ENCODE data around the gene MARCHF6. TPM values are rescaled to one million over a fixed set of nuclear protein-coding genes. Genes with fewer than 3 reads are reported as not detected.
"Not testable (repeated sequence)": the region's sequence is repeated elsewhere in the genome, so short reads cannot be mapped to it uniquely, and the experiment has no call there.

MARCHF6 gene
- total and polyA plus RNA-seq, 2 donors (not counting 1 experiment from before 2014, with no cell fraction given) = 69.0 to 201 TPM

DNA sequence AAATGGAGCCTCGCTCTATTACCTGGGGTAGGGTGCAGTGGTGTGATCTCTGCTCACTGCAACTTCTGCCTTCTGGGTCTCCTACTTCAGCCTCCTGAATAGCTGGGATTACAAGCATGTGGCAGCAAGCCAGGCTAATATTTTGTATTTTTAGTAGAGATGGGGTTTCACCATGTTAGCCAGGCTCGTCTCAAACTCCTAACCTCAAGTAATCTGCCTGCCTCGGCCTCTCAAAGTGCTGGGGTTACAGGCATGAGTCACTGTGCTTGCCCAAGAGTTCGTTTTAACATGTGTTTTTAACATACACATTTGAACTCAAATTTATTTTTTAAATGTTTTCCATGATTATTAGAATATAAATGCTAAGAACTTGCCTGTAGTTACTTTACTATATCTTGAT lies 34.2 kb downstream of the MARCHF6 start:
- H3K4me2 ChIP-seq (replicated peaks; ENCODE audit: low read depth, low read length, poor library complexity, severe bottlenecking) = no peak overlapping the region
- 90% methylated on average over 2 of the region's 4 CpGs for WGBS (ENCODE audit: insufficient coverage)
- no peak overlapping the region for H3K4me3 ChIP-seq (ENCODE audit: control extremely low read depth in 1 of 5, extremely low read depth in 1 of 5, insufficient read depth in 1 of 5, low read depth in 2 of 5, low read length in 4 of 5)
- no peaks in the 10 kb centered on the region for H3K27me3 Mint-ChIP-seq
- intact Hi-C loops (cut with micrococcal nuclease) = no loop called here
- peaks cover 19% of the 10 kb centered on the region for H3K79me2 ChIP-seq (ENCODE audit: control insufficient read depth, insufficient read depth, low read length)
- no peak overlapping the region for H3K9ac ChIP-seq (ENCODE audit: low read length)
- ChIA-PET CTCF (no interaction called here), POLR2A (no interaction called here)
- H3K36me3 ChIP-seq (replicated peaks in 1 of 2; ENCODE audit: control extremely low read depth in 1 of 2, control insufficient read depth in 1 of 2, extremely low read depth in 1 of 2, insufficient read depth in 2 of 2, low read length in 1 of 2) = peaks cover 4 to 75% of the 10 kb centered on the region in 2 experiments
- no peak overlapping the region for H3K27ac ChIP-seq (ENCODE audit: low read length in 2 of 2)
- no peaks in the 10 kb centered on the region for H3K9me3 Mint-ChIP-seq (ENCODE audit: insufficient read depth)
- H3K9me3 ChIP-seq (ENCODE audit: control extremely low read depth in 1 of 3, control insufficient read depth in 2 of 3, insufficient read depth in 1 of 3, low read length in 2 of 3) = no peaks in the 10 kb centered on the region
- no peak overlapping the region for H2AFZ ChIP-seq (ENCODE audit: insufficient read depth, low read depth, low read length, poor library complexity, severe bottlenecking)
- H3K27me3 ChIP-seq (replicated peaks in 1 of 4; ENCODE audit: control extremely low read depth in 1 of 4, control insufficient read depth in 3 of 4, insufficient read depth in 4 of 4, low read length in 3 of 4) = no peaks in the 10 kb centered on the region
- H3K4me1 ChIP-seq (ENCODE audit: control insufficient read depth in 2 of 2, insufficient read depth in 2 of 2, low read length in 2 of 2) = no peaks in the 10 kb centered on the region
- TF ChIP-seq EZH2 (IDR thresholded peaks at IDR 0.05; ENCODE audit: borderline replicate concordance, insufficient read depth, low read depth, low read length, poor library complexity, severe bottlenecking) (no peak), CTCF (IDR thresholded peaks at IDR 0.05) (no peak)
- no peaks in the 10 kb centered on the region for H3K4me1 Mint-ChIP-seq
- H3K27ac Mint-ChIP-seq = no peak overlapping the region
- DNase-seq (no peak), ATAC-seq (ENCODE audit: low read depth) (no peak)
- peaks cover 61% of the 10 kb centered on the region for H4K20me1 ChIP-seq (ENCODE audit: control insufficient read depth, insufficient read depth, low read length, poor library complexity, severe bottlenecking)
- no peak overlapping the region for H3K4me3 Mint-ChIP-seq

GRCh38 chr5:10391130-10391529 lies 37.6 kb downstream of the MARCHF6 start:
- no peak overlapping the region for H3K27ac ChIP-seq (ENCODE audit: low read length in 2 of 2)
- intact Hi-C loops (cut with micrococcal nuclease) = no loop called here
- H3K27me3 ChIP-seq (replicated peaks in 1 of 4; ENCODE audit: control extremely low read depth in 1 of 4, control insufficient read depth in 3 of 4, insufficient read depth in 4 of 4, low read length in 3 of 4) = no peaks in the 10 kb centered on the region
- no peak overlapping the region for H3K9ac ChIP-seq (ENCODE audit: low read length)
- POLR2A ChIA-PET = no interaction called here
- no peaks in the 10 kb centered on the region for H3K4me1 ChIP-seq (ENCODE audit: control insufficient read depth in 2 of 2, insufficient read depth in 2 of 2, low read length in 2 of 2)
- H2AFZ ChIP-seq (ENCODE audit: insufficient read depth, low read depth, low read length, poor library complexity, severe bottlenecking) = no peak overlapping the region
- peaks cover 37% of the 10 kb centered on the region for H4K20me1 ChIP-seq (ENCODE audit: control insufficient read depth, insufficient read depth, low read length, poor library complexity, severe bottlenecking)
- H3K27me3 Mint-ChIP-seq = no peaks in the 10 kb centered on the region
- DNase-seq (no peak), ATAC-seq (ENCODE audit: low read depth) (no peak)
- H3K4me1 Mint-ChIP-seq = no peaks in the 10 kb centered on the region
- H3K36me3 ChIP-seq (replicated peaks in 1 of 2; ENCODE audit: control extremely low read depth in 1 of 2, control insufficient read depth in 1 of 2, extremely low read depth in 1 of 2, insufficient read depth in 2 of 2, low read length in 1 of 2) = peaks cover 6 to 78% of the 10 kb centered on the region in 2 experiments
- no peak overlapping the region for H3K27ac Mint-ChIP-seq
- H3K4me2 ChIP-seq (replicated peaks; ENCODE audit: low read depth, low read length, poor library complexity, severe bottlenecking) = no peak overlapping the region
- no peak overlapping the region for H3K4me3 ChIP-seq (ENCODE audit: control extremely low read depth in 1 of 5, extremely low read depth in 1 of 5, insufficient read depth in 1 of 5, low read depth in 2 of 5, low read length in 4 of 5)
- CTCF ChIA-PET = no interaction called here
- TF ChIP-seq EZH2 (IDR thresholded peaks at IDR 0.05; ENCODE audit: borderline replicate concordance, insufficient read depth, low read depth, low read length, poor library complexity, severe bottlenecking) (no peak), CTCF (IDR thresholded peaks at IDR 0.05) (no peak)
- H3K79me2 ChIP-seq (ENCODE audit: control insufficient read depth, insufficient read depth, low read length) = peaks cover 12% of the 10 kb centered on the region
- H3K9me3 ChIP-seq (ENCODE audit: control extremely low read depth in 1 of 3, control insufficient read depth in 2 of 3, insufficient read depth in 1 of 3, low read length in 2 of 3) = no peaks in the 10 kb centered on the region
- no peaks in the 10 kb centered on the region for H3K9me3 Mint-ChIP-seq (ENCODE audit: insufficient read depth)
- WGBS (ENCODE audit: insufficient coverage) = 80% methylated on average over 1 of the region's 1 CpG
- no peak overlapping the region for H3K4me3 Mint-ChIP-seq

DNA sequence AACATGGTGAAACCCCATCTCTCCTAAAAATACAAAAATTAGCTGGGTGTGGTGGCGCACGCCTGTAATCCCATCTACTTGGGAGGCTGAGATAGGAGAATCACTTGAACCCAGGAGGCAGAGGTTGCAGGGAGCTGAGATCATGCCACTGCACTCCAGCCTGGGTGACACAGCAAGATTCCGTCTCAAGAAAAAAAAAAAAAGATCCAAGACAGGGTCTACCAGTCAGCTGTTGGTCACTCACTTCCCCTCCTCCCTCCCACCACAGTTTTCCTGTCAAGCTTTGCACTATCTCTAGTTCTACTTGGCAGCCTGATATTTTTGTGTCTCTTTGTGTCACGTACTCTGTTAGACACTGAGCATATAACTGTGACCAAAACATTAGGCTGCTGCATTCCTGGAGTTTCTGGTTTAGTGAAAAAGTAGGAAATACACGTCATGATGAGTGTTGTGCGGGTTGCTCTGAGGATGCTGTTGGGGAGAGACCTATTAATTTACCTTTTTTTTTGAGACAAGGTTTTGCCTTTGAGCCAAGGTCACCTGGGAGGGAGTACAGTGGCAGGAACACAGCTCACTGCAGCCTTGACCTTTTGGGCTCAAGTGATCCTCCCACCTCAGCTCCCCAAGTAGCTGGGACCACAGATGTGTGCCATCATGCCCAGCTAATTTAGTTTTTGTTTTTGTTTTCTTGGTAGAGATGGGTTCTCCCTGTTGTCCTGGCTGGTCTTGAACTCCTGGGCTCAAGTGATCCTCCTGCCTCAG lies 39.3 kb downstream of the MARCHF6 start:
- intact Hi-C loops (cut with micrococcal nuclease); H3K27ac ChIP-seq (ENCODE audit: low read length in 2 of 2); H3K4me3 Mint-ChIP-seq; H3K4me2 ChIP-seq (replicated peaks; ENCODE audit: low read depth, low read length, poor library complexity, severe bottlenecking); H3K4me3 ChIP-seq (ENCODE audit: control extremely low read depth in 1 of 5, extremely low read depth in 1 of 5, insufficient read depth in 1 of 5, low read depth in 2 of 5, low read length in 4 of 5); CTCF ChIA-PET; H3K27me3 Mint-ChIP-seq; H2AFZ ChIP-seq (ENCODE audit: insufficient read depth, low read depth, low read length, poor library complexity, severe bottlenecking); ATAC-seq (ENCODE audit: low read depth); H3K4me1 Mint-ChIP-seq; H3K27ac Mint-ChIP-seq; H3K9ac ChIP-seq (ENCODE audit: low read length); H3K9me3 ChIP-seq (ENCODE audit: control extremely low read depth in 1 of 3, control insufficient read depth in 2 of 3, insufficient read depth in 1 of 3, low read length in 2 of 3); H3K79me2 ChIP-seq (ENCODE audit: control insufficient read depth, insufficient read depth, low read length); POLR2A ChIA-PET; H3K9me3 Mint-ChIP-seq (ENCODE audit: insufficient read depth); H3K4me1 ChIP-seq (ENCODE audit: control insufficient read depth in 2 of 2, insufficient read depth in 2 of 2, low read length in 2 of 2); DNase-seq; H3K27me3 ChIP-seq (replicated peaks in 1 of 4; ENCODE audit: control extremely low read depth in 1 of 4, control insufficient read depth in 3 of 4, insufficient read depth in 4 of 4, low read length in 3 of 4): not testable (repeated sequence)
- WGBS (ENCODE audit: insufficient coverage) = 96% methylated on average over 5 of the region's 6 CpGs
- peaks cover 30% of the 10 kb centered on the region for H4K20me1 ChIP-seq (ENCODE audit: control insufficient read depth, insufficient read depth, low read length, poor library complexity, severe bottlenecking)
- peaks cover 6 to 77% of the 10 kb centered on the region in 2 experiments for H3K36me3 ChIP-seq (replicated peaks in 1 of 2; ENCODE audit: control extremely low read depth in 1 of 2, control insufficient read depth in 1 of 2, extremely low read depth in 1 of 2, insufficient read depth in 2 of 2, low read length in 1 of 2)
